ENCODE data around the gene ABHD14A.

DNA sequence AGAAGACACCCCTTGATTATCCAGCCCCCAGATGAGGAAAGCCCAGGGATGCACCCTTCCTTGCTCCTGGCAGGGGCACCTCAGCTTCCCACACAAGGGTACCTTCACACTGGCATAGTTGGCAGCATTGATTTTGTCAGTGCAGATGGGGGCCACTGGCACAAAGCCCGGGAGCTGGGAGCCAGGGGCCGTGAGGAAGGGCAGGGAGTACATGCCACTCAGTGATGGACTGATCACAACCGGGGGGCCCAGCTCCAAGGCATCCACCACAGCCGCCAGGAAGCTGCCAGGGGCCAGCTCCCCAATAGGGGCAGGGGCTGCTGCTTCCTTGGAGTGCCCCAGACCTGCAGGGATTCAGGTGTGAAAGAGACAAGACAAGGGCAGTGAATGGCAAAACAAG, 5.0 kb upstream of the ABHD14A start:
- no peak for TF ChIP-seq CTCF (IDR thresholded peaks at IDR 0.05)
- TF ChIP-seq EP300 (IDR thresholded peaks at IDR 0.05), result no peak

All from ovary (tissue), 3 donors.